Measurements from ENCODE around the gene LCA5L. TPM values are rescaled to one million over a fixed set of nuclear protein-coding genes. Genes with fewer than 3 reads are reported as not detected.

The LCA5L gene
- total and polyA plus RNA-seq, 2 experiments from 2014 or later: 0.69 to 1.4 TPM

Small RNAs within 50 kb of the gene (microRNA-seq; reads per million reads assigned to microRNA genes)
- gene MIR6508: not detected

Small RNAs within 50 kb of the gene (small RNA-seq; reads per million reads assigned to genes)
- not detected for gene MIR6508 (ENCODE audit: low replicate concordance)

Other genes with a start within 250 kb of the LCA5L start
- gene BRWD1, start 132.1 kb downstream of the LCA5L start, total RNA-seq (2014; rRNA removed; shearing (Covaris generic)): 75.5 and 81.9 TPM in 2 replicates
- 26.4 and 35.2 TPM in 2 replicates for gene BRWD1, start 132.1 kb downstream of the LCA5L start, polyA plus RNA-seq (2016; fragmentation: Nextera tagmentation; extraction: Ambion mirVana)
- gene HMGN1, start 96.7 kb downstream of the LCA5L start, total RNA-seq (2014; rRNA removed; shearing (Covaris generic)): 403 and 462 TPM in 2 replicates
- gene HMGN1, start 96.7 kb downstream of the LCA5L start, polyA plus RNA-seq (2016; fragmentation: Nextera tagmentation; extraction: Ambion mirVana): 800 and 889 TPM in 2 replicates
- gene SH3BGR, start 6.2 kb upstream of the LCA5L start, total RNA-seq (2014; rRNA removed; shearing (Covaris generic)): 4.9 and 5.9 TPM in 2 replicates
- 16.6 and 18.9 TPM in 2 replicates for gene SH3BGR, start 6.2 kb upstream of the LCA5L start, polyA plus RNA-seq (2016; fragmentation: Nextera tagmentation; extraction: Ambion mirVana)
- 31.7 and 37.5 TPM in 2 replicates for gene B3GALT5, start 167.2 kb upstream of the LCA5L start, total RNA-seq (2014; rRNA removed; shearing (Covaris generic))
- 6.2 TPM in 2 replicates for gene B3GALT5, start 167.2 kb upstream of the LCA5L start, polyA plus RNA-seq (2016; fragmentation: Nextera tagmentation; extraction: Ambion mirVana)